GM21576 (cell line): Measurements from ENCODE around the gene ANO6.

Source experiments
- ATAC-seq: cut with Tn5 transposase; IDR thresholded peaks from one replicate; pipeline ENCODE4 v1.9.1; 2021; ENCODE audit warnings: mild to moderate bottlenecking, moderate library complexity; ENCODE audit not compliant: unreplicated experiment

Gene ANO6

GRCh38 chr12:45433441-45433868 lies 217.6 kb downstream of the ANO6 start:
- no peak for ATAC-seq

DNA sequence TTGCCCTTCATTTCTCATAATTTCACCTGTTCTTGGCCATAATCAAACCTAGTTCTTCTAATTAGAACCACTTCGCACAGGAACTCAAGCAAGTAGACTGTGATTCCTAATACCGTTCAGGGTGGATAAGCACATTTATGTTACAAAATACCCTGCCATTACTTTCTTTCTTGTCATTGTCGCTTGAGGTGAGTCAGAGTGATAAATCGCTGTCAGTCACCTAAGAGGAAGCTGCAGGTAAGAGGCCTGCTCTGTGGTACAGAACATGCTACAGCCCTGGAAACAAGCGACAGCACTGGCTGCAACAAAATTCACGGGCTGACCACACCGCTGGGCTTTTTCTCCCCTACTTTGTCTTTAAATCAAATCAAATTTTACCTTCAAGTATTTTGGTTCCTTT lies 218.2 kb downstream of the ANO6 start:
- ATAC-seq, result no peak

- no peak for ATAC-seq
Observed at GRCh38 chr12:45435945-45436710, 220.2 kb downstream of the ANO6 start.

DNA sequence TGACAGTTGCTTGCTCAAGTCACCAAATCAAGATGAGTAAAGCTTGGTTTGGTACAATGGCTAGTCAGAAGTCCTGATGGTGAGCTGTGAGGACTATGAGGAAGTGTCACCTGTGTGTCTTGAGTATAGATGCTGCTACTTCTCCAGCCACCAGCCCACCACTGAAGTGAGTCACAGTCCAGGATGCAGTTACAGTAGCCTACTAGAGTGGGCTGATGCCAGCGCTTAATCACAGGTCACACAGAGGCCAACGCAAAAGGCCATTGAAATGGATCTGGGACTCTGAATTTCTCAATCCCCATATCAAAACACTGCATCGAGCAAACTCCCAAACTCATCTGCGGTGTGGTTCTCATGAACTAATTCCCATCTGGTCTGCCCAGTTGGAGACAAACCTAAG lies 223.1 kb downstream of the ANO6 start:
- ATAC-seq, result no peak

GRCh38 chr12:45446013-45446412 lies 230.1 kb downstream of the ANO6 start:
- ATAC-seq, result no peak

DNA sequence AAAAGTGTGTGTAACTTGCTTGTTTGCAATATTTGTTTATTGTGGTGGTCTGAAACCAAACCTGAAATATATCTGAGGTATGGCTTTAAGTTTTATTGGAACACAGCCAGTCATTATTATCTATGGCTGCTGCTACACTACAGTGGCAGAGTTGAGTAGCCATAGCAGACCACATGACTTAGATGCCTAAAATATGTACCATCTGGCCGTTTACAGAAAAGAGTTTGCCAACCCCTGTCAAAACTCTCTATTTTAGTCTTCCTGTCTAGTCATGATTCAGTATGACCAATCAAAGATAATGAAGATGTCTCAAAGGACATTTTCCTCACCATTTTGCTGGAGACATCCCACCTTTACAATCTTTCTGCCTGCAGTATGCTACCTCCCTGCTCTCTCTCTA lies 242.3 kb downstream of the ANO6 start:
- no peak for ATAC-seq

DNA sequence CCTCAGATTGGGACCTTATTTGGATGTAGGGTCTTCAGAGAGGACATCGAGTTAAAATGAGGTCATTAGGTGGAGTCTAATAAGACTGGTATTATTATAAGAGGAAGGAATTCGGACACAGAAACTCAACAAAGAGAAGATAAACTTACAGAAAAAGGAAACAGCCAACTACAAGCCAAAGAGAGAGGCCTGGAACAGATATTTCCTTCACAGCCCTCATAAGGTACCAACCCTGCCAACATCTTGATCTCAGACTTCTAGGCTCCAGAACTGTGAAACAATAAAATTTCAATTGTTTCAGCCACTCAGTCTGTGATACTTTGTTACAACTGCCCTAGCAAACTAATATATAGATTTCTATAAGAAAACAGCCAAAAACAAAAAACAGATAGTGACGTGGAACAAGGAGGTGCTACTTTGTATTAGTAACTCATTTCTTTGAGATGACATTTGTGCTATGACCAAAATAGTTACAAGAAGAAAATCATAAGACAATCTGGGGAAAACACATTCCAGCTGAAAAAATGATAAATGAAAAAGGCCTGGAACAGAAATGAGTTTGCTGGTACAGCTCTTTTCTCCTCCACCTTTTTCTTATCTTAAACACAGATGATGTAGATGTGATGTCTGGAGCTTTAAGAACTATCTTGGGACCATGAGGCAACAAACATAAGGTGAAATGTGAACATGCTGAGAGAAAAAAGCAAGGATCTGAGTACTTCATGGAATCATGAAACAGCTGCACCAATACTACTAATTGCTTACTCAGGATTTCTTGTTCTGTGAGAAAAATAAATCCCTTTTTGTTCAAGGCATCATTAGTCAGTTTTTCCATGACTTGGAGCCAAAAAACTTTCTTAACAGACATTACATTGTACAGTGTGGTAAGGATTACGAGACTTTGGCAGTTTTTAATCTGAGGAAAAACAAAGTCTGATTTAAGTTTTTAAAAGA lies 243.2 kb downstream of the ANO6 start:
- no peak for ATAC-seq

DNA sequence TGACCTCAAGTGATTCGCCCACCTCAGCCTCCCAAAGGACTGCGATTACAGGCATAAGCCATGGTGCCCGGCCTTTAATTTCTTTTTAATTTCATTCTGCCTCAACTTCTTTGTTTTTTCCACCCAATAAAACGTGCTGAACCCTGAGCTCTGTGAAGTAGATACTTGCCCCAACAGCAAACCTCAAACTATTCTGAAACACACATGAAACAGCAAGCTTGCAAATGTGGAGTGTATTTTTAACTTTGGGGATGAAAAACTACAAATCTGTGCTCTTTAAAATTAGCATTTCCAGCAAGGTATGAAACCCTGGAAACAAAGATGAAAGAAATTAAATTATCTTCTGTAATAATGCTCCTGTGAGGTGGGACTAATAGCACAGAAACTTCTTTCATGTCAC lies 246.6 kb downstream of the ANO6 start:
- ATAC-seq, result no peak

DNA sequence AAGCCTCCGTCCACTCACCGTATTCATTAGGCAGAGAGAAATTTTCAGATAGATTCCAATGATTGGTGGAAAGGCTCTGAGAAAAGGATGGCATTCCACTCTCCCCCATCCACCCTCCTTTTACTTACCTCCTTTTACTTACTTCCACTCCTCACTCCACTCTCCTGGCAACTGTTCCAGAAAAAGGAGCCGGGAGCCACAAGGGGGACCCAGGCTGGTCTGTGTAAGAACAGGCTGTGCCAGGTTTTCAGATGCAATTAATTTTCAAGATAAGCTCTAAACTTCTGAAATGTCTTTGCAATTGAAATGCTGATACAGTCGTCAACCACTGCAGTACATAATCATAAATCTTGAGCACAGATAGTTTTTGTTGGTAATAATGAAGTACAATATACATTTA lies 248.8 kb downstream of the ANO6 start:
- ATAC-seq, result no peak

GRCh38 chr12:45468751-45469615 lies 253.1 kb downstream of the ANO6 start:
- ATAC-seq, result no peak

GRCh38 chr12:45469902-45470301 lies 254.0 kb downstream of the ANO6 start:
- no peak for ATAC-seq

DNA sequence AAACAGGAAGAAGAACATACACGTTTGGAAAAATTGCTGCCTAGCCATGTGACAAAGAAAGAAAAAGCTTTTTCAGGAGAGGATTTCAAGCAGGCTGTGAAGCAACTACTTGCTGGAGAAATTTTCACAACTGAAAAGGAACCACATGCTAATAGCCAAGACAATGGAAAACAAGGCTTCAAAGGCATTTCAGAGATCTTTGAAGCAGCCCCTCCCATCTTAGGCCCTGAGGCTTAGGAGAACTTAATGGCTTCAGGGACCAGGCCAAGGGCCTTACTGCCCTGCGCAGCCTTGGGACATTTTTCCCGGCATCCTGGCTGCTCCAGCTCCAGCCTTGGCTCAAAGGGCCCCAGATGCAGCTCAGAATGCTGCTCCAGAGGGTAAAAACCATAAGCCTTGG lies 257.7 kb downstream of the ANO6 start:
- ATAC-seq, result no peak

DNA sequence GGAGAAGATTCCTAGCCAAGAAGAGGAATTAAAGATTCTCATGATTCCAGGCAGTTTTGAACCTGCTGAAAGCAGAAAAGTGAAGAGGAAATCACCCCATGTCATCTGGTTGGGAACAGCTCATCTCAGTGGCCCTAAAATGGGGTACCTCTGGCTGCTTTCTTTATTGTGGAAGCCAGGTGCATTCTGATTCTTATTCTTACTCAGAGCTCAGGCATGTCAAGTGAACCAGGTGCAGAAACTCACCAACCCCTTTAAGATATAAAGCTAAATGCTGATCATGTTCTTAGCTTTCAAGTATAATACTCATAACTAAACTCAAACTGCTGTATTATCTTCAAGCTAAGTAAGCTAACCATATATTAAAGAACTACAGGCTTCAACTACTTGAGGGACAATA lies 259.7 kb downstream of the ANO6 start:
- no peak for ATAC-seq

- ATAC-seq, result no peak
Observed at GRCh38 chr12:45477526-45477925, 261.6 kb downstream of the ANO6 start.

GRCh38 chr12:45478931-45479330 lies 263.0 kb downstream of the ANO6 start:
- no peak for ATAC-seq

DNA sequence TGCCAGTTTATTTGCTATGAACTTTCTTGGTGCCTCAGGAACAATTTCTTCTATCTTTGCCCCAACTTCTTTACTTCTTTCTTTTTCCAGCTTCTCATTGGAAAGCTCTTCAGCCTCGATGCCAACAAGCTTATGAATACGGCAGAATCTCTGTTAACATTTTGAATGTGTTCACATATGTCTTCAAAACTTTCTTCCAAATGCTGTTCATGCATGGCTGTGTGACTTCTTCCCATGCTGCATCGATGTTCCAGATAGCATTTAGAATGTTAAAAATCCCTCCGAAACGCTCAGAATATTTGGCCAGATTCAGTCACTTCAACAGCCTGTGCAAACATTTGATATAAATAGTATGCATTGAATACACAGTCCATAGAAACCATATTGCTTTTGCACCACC lies 265.9 kb downstream of the ANO6 start:
- no peak for ATAC-seq

- ATAC-seq, result no peak
Observed at GRCh38 chr12:45483571-45483970, 267.7 kb downstream of the ANO6 start.
